GF-D8 (cell line): Measurements from ENCODE around the gene EFCAB11.
"Not testable (repeated sequence)": the region's sequence is repeated elsewhere in the genome, so short reads cannot be mapped to it uniquely, and the experiment has no call there.

Experiments used
- DNase-seq: peaks from one replicate; lab custom pipeline; 2025; lab: John Stamatoyannopoulos, UW

Gene EFCAB11

DNA sequence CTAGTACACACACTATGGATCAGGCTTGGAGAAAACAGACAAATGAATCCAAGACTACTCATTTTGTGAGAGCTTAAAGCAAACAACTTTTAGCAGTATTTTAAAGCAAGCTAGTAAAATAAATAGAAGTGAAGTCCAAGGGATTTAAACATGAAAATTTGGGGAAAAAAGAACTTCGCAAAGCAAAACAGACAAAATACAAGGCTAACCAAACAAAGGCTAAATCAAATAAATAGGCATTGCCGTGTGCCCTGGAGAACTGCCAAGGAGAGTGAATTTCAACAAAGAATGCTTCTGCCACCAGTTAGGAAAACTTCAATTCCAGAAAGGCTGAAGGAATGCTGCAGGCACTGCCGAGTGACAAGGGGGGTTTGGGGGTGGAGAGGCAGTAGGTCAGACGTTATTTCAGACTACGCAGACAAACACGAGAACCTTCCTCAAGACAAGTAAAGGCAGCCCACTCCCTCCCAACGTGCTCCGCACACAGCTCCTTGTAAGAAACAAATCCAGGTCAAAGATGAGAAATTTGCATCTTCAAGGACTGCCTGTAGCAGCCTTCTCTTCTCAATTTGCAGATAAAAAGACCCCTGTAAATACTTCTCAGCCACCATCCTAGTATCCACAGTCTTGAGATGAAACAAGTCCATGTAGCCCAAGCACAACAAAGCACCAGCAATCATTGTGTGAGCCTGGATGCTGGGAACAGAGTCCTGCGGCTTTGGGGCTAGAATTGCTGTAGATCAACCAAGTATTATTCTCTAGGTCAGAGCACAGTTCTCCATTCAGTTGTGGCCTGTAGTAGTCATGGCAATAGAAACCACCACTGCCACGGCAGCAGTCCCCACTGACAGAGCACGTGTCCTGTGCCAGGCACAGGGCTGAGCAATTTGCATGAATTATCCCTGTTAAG, 43.3 kb downstream of the EFCAB11 start:
- no peak for DNase-seq

DNA sequence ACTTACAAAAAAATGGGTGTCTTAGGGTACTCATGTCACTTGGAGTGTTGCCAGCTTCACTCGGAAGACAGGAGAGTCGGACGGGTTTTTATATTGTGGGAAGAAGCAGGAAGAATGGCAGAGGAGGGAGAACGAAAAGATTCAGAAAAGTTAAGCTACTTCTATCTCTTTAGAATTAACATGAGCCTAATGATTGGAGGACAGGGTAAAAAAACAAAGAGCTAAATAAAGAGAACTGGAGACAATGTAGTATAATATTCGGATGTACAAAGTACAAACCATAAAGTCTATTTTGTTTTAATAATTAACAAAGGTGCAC, 43.9 kb downstream of the EFCAB11 start:
- DNase-seq: no peak

DNA sequence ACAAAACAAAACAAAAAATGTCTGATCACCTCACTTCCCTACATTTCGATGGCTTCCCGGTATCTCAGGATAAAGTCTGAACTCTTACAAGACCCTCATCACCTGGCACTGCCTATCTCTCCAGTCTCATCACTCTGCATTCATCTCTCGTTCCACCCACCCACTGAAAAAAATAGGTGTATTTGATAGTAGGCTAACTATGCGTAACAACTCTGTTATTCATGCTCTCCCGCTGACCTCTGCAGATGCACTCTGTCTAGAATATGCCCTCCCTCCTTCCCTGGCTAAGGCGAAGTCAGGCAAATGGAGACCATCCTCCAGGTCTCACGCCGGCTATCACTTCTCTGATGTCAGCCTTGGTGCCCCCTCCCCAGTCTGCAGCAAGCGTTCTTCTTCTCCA, 44.9 kb downstream of the EFCAB11 start:
- DNase-seq: no peak

DNA sequence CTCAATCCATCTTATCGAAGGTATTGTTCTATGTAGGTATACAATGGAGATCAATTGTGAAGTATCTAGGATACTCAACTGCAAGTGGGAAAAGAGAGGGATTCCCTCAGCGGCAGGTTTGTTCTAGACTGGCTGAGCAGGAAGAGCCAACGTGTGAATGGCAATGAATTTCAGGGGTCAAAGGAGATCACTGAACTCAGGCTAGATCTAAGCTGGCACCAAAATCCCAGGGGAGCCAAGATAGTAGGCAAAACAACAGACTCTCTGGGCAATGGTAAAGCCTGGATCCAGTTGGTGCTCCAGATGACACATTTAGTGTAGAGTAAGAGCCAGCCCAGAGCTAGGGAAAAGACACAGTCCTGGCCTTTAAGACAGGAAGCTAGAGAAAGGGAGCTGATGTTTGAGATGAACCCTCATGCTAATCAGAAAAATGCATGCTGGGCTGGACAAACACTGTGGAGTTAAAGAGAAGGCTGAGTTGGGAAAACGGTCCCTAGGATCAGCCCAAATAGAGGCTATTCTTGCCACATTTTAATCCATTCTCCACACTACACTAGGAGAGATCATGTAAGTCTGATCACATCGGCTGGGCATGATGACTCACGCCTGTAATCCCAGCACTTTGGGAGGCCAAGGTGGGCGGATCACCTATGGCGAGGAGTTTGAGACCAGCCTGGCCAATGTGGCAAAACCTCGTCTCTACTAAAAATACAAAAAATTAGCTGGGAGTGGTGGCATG, 45.6 kb downstream of the EFCAB11 start:
- DNase-seq: no peak

DNA sequence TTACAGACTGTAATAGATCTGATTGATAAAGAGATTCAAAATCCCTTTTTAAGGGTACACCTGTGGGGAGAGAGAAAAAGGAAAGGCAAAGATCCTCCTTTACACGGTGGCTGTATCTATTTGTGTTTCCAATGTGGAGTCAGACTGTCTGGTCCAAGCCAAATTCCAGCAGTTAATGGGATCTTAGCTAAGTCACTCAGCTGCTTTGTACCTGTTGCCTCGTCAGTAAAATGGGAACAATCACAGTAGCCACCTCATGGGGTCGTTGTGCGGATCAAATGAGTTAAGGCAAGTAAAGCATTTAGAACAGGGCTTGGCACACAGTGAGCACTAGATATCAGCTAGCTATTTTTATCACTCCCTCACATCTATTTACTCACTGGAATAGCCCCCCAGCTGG, 46.9 kb downstream of the EFCAB11 start:
- no peak for DNase-seq

DNA sequence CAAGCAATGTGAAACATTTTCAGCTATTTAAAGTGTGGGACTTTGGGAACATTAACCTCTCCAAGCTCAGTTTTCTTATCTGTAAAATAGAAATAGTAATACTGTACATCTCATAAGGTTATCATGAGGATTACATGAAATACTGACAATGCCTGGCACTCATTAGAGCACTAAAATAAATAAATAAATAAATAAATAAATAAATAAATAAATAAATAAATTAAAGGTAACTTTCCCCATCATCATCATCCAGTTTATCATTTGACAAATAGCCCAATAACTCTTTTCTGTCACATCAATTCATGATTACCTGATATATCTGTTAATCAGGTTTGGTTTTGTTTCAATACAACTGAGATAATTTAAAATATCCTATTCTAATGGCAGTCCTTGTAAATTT, 48.5 kb downstream of the EFCAB11 start:
- no peak for DNase-seq

DNA sequence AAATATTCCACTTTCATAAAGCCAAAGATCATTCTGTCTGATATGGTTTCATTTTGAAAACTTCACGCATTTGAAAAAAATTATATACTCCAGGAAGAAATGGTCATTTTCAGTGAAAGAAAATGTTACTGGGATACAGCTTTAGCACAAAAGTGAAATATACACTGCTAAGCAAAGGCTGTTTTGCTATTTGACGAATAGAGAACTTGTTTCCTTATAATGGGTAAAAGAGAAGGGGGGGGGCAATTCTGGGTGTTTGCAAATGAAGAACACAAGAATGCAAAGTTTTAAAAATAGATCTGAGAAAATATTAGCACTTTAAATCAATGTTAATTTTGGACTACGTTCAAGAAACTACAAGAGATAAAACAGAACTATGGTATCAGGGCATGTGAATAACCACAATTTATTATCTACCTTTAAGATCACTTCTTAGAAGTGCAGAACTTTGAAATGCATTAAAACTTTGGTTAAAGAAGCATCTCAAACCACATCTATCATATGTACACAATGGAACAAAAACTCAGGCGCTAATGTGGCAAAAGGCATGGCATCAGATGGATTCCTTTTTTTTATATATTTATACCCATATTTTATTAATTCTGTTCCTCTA, 51.1 kb downstream of the EFCAB11 start:
- DNase-seq: no peak

DNA sequence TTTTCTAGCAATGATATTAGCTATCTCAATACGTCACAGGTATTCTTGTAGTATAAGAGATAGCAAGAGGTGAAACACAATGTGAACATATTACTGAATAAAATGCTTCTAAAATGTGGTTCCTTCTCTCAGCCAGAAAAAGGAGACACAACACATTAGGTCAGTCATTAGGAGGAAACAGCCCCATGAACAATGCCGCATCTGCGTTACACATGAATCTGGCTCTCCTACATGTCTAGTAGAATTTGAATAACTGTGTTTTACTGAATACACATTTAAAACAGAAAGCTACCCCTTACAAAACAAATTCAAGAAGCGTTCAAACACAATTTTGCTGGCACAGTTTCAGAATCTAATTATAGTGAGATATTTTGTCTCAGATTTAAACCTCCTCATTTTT, 51.6 kb downstream of the EFCAB11 start:
- DNase-seq: no peak

DNA sequence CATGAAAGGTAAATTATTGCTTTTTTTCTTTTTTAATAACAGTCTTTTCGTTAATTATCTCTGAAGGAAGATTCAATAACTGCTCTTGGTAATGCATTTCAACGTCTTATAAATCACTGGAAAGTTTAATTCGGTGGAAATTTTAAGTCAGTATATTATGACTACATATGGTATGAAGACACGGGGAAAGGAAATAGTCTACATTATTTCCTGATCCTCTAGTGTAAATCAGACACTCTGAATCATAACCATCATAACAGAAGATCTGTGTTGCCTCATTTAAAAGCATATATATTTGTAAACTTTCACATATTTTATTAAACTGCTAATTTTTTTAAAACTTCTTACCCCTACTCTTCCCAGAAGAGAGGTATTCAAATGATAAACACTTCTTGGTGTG, 53.7 kb downstream of the EFCAB11 start:
- DNase-seq: no peak

DNA sequence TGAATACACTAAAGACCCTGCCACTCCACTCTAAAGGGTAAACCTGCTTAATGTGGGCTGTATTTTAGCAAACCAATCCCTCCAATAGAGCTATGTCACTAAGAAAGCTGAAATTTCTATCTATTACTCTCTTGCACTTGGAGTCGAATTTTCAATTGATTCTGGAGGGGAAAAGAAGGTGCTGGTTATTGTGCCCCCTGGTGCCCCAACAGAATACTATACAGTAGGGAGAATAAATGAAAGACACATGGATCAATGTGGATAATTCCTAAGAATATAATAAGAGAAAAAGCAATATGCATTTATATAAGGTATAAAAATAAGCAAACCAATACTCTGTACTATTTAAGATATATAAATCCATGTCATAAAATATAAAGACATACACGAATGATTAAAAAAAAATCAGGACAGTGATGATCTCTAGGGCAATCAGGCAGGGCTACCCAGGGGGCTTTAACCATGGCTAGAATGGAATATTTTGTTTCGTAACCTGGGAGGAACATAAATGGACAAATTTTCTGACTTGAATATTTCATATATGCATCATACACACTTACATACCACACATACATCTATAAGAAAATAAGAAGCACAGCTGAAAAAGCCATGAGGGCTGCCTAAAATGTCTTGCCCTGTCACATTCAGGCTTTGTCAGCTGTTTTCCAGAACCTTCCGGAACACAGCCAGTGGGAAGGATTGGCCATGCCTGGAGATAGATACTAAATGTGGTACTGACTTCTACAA, 54.4 kb downstream of the EFCAB11 start:
- no peak for DNase-seq

DNA sequence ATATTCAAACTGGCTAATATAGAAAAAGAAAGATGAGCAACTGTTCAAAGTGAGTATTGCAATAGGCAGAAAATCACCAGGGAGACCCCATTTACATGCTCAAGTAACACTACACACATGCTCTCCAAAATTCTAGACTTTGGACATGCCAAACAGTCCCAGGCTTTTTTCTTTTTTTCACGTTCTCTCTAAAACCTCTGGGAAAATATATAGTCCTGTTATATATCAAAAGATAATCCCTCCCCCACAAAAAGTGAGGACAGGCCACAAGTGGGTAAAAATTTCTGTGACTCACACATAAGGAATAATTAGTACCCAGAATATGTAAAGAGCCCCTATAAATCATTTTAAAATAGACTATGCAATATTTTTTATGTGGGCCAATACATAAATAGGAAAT, 55.2 kb downstream of the EFCAB11 start:
- no peak for DNase-seq

DNA sequence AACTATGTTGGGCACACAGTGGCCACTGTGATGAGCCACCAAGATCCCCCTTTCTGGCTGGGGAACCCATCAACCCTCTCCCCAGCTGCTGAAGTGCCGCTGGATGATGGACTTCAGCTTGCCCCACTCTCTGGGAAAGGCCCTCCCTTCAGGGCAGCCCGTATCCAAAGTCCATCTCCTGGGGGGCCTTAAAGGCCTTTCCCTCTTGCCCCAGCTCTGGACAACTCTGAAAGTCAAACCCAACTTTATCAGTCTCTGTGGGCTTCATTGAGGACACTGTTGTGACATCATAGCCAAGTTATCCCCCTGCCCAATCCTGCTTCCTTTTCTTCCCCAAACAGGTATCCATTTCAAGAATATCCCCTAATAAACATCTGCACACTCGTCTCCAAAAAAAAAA, 61.1 kb downstream of the EFCAB11 start:
- not testable (repeated sequence) for DNase-seq

DNA sequence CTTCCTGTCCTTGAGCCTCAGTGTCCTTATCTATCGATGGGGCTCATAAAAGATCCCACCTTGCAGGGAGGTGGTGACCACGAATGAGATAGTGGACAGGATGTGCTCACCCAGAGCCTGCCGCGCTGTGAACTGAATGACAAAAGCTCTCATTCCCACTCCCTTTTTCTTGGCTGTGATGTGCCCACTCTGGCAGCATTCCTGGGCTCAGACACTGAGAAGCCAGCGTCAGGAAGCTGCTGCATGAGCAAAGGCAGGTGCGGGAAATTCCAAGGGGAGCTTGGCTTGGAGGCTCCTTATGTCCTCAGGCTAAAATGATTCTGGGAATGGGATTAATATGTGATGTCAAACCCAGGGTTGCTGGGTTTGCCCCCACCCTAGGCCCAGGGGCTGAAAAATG, 61.6 kb downstream of the EFCAB11 start:
- DNase-seq: no peak

DNA sequence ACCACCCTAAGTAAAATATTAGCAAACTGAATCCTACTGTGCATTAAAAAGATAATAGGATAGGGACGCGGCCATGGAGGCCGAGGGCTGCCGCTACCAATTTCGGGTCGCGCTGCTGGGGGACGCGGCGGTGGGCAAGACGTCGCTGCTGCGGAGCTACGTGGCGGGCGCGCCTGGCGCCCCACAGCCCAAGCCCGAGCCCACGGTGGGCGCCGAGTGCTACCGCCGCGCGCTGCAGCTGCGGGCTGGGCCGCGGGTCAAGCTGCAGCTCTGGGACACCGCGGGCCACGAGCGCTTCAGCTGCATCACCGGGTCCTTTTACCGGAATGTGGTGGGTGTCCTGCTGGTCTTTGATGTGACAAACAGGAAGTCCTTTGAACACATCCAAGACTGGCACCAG, 62.8 kb downstream of the EFCAB11 start:
- DNase-seq: not testable (repeated sequence)

DNA sequence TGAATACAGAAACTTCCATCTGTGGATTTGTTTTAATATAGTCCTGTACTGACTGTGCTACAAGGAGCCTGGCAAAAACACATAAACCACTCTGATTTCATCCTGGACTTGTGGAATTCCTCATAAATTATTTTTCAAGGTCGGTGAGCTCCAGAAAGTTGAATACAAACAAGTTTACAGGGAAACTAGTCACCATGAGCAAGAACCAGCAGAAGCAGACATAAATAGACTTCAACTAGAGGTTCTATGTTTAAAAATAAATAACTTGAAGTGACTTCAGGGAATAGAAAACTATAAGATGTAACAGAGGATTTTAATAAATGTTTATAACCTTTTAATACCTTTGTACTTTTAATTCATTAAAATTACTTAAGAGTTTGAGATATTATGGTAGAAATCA, 63.5 kb downstream of the EFCAB11 start:
- no peak for DNase-seq

DNA sequence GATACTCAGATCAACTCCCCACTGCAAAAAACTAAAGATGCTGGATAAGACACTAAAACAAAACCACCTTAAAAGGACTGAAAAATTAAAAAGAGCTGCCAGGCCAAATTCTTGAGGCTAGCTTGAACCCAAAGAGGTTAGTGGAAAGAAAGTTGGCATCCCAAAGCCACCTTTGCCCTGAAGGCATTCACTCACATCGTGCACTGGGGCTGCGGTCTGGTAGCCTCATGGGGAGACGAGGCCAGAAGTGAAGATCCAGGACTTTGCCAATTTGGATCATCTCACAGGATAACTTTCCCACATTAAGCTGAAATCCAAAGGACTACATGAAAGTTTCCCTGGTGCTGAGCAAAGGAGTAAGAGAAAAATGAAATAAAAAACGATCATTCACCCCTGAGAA, 63.9 kb downstream of the EFCAB11 start:
- no peak for DNase-seq

DNA sequence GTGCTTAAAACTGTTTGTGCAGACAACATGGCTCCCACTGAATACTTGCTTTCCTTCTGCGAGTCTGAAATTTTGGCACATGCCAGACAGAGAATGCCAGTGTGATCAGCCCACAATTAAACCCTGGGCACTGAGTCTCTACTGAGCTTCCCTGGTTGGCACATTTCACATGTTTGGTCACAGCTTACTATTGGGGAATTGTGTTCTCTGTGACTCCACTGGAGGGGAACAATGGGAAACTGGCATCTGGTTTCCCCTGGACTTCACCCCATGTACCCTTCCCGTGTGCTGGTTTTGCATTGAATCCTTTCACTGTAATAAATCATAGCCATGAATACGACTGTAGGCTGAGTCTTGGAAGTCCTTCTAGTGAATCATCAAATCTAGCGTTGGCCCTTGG, 64.9 kb downstream of the EFCAB11 start:
- DNase-seq: no peak

DNA sequence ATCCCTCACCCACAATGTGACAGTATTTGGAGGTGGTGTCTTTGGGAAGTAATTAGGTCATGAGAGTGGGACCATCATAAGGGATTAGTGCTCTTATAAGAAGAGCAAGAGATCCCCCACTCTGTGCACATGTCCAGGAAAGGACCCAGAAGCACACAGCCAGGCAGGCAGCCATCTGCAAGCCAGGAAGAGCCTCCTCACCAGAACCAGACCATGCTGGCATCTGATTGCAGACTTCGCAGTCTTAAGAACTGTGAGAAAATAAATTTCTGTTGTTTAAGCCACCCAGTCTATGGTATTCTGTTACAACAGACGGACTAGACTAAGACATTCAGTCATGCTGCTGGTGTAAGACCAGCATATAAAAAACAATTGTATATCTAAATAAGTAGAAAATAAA, 69.8 kb downstream of the EFCAB11 start:
- no peak for DNase-seq

DNA sequence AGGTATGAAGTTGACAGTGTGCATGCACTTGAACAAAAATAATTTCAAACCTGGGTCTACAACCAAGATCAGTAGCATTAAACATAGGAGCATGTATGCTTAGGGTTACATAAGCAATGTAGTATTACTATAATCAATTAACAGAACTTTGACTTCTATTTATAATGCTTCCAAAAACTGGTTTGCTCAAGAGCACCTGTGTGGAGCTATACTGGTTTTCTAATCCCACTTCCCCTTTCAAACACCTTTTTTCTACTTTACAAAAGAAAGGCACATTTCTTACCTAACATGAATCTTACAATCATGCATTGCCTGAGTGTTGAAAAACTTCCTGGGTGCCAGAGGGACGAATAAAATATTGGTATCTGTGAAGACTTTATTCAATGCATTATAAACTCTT, 72.7 kb downstream of the EFCAB11 start:
- no peak for DNase-seq

DNA sequence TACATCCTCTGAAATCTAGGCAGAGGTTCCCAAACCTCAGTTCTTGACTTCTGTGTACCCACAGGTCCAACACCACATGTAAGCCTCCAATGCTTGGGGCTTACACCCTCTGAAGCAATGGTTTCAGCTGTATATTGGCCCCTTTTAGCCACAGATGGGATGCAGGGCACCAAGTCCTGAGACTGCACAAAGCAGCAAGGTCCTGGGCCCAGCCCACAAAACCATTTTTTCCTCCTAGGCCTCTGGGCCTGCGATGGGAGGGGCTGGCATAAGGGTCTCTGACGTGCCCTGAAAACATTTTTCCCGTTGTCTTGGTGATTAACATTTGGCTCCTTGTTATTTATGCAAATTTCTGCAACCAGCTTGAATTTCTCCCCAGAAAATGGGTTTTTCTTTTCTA, 80.4 kb downstream of the EFCAB11 start:
- not testable (repeated sequence) for DNase-seq

DNA sequence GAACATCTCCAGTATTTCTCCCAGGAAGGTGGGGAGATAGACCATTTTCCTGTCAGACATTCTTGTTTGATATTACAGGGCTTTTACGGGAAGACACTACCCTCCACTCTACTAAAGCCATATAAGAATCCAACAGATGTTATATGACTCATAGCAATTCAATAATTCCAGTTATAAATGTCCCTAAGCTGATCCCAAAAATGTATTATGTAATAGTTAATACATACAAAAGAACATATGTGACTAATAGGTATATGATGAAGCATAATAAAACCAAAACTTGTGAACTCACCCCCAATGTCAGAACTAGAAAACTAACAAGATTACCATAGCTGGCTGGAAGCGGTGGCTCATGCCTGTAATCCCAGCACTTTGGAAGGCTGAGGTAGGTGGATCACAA, 84.2 kb downstream of the EFCAB11 start:
- no peak for DNase-seq

DNA sequence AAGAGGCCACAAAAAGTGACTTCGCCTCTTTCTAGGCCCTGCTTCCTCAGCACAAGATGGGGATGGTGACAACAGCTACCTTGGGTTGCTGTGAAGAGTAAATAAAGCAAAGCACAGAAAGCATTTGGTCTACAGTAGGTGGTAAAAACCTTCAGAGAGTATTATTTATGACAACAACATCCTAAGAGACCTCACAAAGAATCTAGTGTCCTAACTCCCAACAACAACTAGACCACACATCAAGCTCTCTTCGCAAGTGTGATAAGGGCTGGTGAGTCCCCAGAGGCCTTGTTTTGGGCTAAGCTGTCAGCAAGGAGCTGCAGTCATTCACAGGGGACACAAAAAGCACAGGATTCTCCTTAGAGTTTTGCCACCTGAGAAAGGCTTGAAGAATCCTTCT, 84.9 kb downstream of the EFCAB11 start:
- no peak for DNase-seq

DNA sequence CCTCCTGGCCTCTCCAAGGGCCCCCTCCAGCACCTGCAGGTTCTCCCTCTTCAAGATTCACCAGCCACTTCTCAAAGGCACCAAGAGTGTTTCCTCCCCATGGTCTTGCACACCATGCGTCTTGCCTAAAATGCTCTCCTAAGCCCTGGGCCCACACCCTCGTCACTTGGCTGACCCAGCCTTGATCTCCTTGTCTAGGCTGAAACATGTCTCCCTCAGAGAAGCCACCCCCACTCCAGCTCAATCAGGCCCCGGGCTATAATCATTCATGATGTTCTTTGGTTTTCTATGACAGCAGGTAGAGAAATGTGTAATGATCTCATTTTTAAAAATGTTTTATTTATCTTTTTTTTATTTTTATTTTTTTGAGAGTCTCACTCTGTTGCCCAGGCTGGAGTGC, 88.1 kb downstream of the EFCAB11 start:
- no peak for DNase-seq
